HuH-7.5 (cell line): ENCODE measurements around the gene FAM124A.

Source experiments
- DNase-seq: peaks from one replicate; pipeline ENCODE4 v3.0.0; 2011; ENCODE audit warnings: low spot score

The FAM124A gene

DNA sequence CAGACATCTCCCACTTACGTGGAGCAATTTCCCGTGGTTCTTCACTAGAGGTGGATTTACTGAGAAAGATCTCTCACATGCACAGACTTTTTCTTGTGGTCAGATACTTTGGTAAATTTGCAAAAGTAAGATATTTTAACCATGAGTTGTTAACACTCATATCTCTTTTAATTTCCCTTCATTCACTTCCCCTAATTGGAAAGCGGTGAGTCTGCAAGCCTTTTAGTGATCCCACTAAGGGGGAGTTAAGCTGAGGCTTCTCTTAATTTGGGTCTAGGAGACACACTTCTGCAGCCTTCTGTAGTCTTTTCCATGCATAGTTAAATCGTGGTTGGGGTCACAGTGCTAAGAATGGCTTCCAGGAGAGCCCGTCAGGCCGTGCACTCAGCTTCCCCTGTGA is 86.6 kb downstream of the FAM124A start:
- DNase-seq, result no peak

DNA sequence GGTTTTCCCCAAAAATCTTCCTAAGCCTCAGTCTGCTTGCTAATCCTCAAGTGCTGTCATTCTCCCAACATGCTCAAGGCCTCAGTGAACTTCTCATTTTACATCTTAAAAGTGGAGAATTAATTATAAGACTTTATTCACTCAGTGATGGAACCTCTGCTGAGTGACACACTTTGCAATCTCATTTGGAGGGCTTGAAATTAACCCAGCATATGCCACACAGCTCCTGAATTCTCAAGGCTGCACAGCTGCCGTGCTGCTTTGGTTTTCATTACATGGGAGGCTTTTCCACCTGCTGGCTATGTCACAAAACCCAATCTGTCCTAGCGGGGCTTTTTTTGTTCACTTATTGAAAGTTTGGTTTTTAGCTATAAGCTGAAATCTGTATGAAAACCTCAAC is 89.0 kb downstream of the FAM124A start:
- DNase-seq, result no peak

DNA sequence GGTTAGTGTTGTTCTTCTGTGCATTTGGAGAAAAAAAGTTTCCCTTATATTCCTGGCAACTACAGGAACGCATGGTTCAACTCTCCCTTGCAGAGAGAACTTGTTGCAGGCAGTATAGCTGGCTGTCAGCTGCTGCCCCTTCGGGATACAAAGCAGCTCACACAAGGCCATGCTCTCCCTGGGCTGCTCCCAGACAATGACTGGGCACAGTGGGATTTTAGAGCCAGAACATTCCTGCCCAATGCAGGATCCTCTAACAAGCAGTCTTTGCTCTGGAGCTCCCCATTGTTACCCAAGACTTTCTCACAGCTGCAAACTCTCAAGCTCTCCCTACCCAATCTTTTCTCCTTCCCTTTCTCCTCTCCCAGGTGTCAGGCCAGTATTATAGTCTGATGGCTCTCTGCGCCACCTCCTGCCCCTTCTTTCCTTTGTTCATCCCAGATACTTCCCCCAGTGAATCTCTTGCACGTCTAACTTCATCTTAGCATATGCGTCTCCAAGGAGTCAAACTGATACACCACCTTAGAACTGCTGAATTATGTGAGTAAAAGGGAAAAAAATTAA is 89.8 kb downstream of the FAM124A start:
- DNase-seq, result no peak

DNA sequence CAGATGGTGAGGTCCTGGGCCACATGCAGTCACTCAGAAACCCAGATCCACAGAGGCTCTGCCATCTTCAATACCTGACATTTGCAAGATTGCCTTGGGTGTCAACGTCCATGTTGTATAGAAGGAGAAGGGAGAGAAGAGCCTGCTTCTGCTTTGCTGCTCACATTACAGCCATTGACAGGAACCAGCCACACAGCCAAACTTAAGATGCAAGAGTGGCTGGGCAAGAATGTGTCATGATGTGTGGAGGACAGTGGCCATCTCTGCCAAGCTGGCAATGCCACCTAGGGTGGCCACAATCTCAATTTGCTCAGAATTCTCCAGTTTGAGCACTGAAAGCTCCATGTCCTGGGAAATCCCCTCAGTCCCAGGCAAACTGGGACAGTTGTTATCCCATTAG is 91.4 kb downstream of the FAM124A start:
- no peak for DNase-seq

DNA sequence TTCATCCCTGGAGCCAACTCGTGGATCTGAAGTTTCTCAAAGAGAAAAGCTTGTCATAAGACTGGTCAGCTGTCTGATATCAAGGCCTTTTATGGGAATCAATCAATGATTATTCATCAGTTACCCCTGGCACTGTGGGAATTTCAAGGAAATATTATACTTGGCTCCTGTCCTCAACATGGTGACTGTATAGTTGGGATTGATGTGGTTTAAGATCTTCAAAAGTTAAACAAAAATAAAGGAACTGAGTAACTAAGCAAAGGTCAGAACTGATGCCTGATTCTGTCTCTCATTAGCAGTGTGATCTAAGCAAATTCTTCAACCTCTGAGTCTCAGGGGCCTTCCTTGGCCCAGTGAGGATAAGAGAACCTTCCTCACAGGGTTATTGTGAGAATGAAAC is 95.1 kb downstream of the FAM124A start:
- DNase-seq, result no peak

DNA sequence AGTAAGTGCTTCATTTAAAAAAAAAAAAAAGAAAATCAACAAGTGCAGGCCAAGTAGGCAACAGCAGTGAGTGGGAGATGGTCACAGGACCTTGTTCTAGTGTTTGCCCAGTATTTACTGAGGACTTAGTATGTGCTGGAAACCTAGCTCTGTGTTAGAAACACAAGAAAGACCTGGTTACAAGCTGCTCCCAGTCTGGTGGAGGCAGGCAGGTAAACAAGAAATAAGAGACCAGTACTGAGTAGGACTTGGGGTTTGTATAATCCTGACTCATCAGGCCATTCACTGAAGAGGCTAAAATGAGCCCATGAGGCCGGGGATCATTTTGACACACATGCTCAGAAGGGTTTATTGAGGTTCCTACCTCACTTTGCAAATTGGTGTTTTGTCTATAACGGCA is 95.8 kb downstream of the FAM124A start:
- DNase-seq, result no peak

DNA sequence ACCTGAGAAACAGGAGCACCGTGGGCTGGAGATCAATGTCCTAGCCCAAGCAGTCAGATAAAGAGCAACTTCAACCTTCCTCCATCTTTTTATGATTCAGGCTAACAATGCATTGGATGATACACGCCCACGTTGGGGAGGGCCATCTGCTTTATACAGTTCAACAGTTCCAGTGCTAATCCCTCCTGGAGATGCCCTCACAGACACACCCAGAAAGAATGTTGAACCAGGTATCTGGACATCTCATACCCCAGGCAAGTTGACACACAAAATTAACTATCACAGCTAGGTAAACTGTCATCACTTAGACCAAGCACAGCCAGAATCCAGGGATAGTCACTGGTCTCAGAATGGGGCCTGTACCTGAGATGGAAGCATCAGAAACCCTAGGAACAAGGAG is 96.7 kb downstream of the FAM124A start:
- no peak for DNase-seq

DNA sequence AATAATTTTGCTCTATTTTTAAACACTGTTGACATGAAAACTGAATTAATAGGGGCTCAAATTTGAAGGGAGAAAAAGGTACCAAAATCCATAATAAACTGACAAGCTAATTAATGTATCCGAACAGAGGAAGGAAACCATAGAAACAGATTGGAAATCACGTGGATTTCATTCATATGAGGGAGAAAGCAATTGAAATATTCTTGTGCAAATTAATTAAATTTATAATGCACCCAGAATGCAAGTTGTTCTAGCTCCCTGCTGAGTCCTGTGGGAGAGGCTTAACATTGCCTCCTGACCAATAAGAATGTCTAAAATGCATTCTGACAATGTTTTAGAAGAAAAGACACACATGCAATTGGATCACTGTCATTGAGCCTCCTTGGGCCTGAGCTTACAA is 99.6 kb downstream of the FAM124A start:
- DNase-seq, result no peak

DNA sequence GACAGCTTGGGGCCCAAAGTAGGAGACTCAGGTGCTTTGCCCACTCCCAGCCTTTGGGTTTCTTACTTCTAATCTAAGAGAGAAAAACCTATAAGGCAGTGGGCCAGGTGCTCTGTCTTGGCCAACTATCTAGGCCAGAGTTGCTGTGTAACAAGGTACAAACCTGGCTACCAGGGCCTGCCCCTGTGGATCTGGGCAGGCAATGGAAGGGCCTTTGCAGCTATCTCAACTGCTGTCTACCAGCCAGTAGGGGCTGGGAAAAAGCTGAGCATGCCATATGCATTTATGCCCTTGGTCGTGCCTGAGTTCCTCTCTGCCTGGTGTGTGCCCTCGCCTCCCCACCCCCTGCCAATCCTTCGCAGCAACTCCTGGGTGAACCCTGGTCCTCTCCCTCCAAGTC is 100.6 kb downstream of the FAM124A start:
- DNase-seq, result no peak

DNA sequence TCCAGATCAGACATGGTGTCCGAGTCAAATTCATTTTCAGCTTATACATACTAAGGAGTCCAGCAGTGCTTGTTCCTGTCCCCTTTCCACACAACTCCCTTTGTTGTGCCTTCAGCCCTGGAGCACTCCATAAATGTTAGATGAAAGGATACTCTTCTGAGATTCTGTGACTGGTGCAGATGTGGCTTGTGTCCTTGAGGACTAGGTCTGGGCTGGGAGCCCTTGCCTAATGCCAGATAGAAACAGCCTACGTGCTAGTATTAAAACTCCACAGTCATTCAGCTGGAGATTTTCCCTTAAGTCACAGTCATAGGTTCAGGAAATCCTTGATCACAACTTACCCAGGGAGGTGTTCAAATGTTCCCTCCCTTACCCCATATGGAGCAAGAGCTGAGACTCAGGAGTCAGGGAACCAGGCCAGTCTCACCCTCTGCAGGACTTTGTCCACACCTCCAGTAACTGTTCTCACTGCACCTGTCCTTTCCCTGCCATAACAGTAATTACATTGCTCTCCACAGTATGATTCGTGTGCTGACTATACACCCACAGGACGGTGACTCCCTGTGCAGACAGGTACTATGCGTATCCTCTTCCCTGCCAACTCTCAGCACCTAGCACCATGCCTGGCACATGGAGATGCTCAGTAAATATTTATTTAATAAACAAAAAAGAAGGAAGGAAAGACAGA is 101.8 kb downstream of the FAM124A start:
- no peak for DNase-seq

DNA sequence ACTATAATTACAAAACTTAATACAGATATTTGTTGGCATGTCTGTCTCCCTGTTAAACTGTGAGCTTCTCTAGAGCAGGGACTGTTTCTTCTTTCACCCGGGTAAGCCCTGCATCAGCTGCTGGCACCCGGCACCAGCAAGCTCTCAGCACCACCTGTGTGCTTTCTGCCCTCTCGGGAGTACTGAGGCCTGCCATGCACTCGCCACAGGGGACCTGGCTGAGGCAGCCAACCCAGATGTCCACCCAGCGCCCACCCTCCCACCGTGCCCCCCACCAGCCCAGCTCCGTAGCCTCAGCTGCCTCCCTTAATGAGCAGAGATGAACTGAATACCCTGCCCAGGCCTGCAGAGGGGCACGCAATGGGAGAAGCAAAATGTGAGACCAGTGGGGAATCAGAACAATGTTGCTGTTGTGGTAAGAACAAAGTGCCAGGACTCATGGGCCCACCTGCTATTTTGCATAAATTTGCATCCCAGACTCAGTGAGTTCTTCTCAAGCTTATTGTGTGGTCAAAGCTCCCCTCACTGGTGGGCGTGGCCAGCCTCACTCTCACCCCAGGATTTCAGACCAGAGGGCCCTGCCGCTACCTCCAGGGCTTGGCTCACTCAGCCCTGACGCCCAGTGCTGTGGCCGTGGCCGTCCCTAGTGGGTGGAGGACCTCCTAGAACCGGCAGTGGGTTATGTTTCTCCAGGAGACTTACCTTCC is 102.7 kb downstream of the FAM124A start:
- no peak for DNase-seq

DNA sequence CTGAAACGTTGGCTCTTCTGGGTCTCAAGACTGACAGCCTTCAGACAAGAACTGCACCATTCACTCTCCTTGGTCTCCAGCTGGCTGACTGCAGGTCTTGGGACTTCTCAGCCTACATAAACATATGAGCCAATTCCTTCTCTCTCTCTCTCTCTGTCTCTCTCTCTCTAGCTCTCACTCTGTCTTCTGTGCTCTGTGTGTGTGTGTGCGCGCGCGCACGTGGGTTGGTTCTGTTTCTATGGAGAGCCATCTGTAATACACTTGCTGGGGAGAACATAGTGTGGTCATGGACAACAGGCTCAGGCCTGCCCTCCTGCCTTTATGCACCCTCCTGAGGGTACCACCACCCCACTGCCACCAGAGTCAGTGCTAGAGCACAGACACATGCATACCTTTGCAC is 103.6 kb downstream of the FAM124A start:
- no peak for DNase-seq

DNA sequence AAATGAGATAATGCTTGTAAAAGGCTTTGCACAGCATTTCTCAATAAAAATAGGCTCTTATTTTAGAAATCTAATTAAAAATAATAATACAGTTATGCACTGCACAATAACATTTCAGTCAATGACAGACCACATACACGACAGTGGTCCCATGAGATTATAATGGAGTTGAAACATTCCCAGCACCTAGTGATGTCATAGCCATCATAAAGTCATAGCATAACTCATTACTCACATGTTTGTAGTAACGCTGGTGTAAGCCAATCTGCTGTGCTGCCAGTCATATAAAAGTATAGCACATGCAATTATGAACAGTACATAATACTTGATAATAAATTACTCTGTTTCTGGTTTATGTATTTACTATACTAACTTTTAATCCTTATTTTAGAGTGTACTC is 104.6 kb downstream of the FAM124A start:
- DNase-seq, result no peak

DNA sequence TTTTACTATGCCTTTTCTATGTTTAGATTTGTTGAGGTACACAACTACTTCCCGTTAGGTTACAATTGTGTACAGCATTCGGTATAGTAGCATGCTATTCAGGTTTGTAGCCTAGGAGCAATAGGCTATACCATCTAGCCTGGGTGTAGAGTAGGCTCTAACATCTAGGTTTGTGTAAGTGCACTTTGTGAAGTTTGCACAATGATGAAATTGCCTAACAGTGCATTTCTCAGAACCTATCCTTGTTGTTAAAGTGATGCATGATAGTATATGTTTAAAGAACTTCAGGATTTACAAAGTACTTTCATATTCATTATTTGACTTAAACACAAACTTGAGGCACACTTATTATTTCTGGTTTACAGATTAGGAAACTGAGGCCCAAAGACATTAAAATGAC is 105.8 kb downstream of the FAM124A start:
- no peak for DNase-seq

DNA sequence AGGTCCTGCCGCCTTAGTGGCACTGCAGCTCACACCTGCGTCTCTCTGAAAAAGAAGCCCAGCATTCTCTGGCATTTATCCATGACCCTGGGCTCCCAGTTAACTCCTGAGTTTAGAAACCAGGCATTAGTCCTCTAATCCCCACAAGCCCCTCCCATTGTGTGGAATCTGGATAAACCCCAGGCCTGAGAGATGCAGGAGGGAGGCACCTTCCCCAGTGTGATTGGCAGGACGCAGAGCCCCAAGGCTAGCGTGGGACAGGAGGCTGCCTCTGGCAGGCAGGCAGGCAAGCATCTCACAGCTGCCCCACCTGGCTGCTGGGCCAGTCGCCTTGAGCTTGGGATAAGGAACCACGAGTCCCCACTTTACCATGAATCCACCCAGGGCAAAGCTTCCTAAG is 106.3 kb downstream of the FAM124A start:
- DNase-seq, result no peak

DNA sequence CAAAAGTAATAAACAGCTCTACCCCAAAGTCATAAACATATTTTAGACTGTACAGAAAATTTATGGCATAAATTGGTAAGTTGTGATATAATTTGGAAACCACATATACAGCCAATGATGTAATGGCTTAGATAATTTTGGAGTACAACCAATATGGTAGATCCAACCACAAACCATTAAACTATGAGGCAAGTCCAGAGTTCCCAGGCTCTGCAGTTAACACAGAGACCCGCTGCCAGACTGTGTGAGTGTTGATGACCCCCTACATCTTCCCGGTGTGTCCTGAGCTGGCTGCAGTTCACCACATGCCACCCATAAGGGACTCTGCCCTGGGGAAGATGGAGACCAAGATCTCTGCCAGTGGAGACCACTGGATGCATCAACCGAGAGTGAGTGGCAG is 107.4 kb downstream of the FAM124A start:
- DNase-seq, result no peak

DNA sequence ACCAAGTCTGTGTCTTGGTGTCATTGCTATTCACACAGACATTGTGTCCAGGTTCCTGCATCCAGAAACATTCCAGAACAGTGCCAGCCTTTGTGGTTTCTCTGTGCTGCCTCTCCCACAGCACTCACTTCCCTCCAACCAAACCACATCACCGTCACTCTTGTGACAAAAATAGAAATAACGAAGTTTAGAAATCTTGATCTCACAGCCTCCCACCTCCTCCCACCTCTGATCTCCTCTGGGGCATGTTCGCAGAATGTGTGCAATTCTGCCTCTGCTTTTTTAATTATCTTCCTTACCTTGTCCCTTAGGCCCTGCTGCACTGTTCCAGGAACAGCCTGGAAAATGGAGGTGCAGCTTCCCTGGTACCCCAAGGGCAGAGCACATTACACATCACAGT is 108.6 kb downstream of the FAM124A start:
- no peak for DNase-seq

DNA sequence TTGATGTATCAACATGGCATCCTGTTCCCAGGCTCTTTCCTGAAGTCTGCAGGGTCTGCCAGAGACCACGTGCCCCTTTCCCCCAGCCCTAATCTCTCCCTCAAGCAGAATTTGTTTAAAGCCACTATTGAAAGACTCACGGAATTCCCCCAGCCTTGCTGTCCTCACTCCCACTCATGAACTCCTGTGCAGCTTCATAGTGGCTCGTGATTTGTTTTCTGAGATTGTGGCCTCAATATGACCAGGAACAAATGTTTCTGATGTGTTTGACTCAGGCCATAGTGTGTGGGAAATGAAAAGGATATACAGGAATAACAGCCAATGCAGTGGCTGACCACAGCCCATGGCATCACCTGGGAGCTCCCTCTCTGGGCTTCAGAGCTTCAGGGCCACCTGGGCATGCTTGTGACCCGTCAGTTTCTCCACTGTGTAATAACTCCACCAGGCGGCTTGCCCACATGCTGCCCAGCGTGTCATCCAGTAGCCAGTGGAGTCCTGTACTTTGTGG is 109.2 kb downstream of the FAM124A start:
- DNase-seq, result no peak

DNA sequence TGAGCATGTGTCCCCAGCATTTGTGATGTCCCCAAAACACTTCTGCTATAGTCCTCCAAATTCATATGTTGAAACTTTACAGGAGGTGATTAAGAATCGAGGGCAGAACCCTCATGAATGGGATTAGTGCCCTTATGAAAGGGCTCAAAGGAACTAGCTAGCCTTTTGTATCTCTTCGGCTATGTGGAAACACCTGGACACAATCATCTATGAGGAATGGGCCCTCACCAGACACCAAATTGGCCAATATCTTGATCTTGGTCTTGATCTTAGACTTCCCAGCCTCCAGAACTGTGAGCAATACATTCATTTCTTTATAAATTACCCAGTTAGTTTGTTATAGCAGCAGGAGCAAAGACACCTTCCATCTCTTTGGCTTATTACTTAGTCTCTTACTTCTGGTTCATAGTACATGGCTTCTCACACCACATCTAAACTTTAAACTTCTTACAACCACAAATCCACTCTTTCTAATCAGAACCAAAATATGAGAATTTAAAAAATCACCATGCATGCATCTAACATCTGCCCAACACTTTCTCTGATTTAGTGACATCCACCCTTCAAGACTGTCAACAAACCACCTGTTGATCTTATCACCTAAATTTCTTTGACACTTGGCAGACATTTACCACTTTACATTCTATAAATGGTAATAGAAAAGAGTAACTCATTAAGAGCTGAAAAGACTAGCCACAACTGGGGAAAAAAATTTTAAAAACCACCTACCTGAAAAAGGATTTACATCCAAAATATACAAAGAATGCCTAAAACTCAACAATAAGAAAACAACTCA is 110.6 kb downstream of the FAM124A start:
- DNase-seq, result no peak

DNA sequence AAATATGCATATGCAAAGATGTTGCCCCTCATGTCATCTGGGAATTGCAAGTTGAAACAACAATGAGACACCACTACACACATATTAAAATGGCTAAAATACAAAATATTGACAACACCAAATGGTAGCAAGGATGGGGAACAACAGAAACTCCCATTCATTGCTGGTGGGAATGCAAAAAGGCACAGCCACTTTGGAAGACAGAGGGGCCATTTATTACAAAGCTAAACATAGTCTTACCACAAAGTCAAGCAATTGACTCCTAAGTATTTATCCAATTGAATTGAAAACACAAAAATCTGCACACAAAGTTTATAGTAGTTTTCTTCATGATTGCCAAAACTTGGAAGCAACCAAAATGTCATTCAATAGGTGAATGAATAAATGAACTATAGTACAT is 111.2 kb downstream of the FAM124A start:
- DNase-seq, result no peak

DNA sequence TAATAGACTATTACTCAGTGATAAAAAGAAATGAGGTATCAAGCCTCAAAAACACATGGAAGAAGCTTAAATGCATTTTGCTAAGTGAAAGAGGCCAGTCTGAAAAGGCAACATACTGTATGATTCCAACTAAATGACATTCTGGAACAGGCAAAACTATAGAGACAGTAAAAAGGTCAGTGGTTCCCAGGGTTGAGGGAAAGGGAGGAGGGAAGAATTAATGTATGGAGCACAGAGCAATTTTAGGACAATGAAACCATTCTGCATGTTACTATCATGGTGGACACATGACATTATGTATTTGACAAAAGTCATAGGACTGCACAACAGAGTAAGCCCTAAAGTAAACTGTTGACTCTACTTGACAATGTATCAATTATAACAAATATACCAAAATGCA is 111.6 kb downstream of the FAM124A start:
- no peak for DNase-seq
